Osteoblast (primary cell): ENCODE measurements around the gene PLOD1. TPM values are rescaled to one million over a fixed set of nuclear protein-coding genes. Genes with fewer than 3 reads are reported as not detected.
"Not testable (repeated sequence)": the region's sequence is repeated elsewhere in the genome, so short reads cannot be mapped to it uniquely, and the experiment has no call there.

Experiments
- DNase-seq: peaks from one replicate; pipeline ENCODE4 v3.0.0; 2011; ENCODE audit warnings: low spot score, mixed read lengths; ENCODE audit not compliant: insufficient read length; ENCODE audit errors: missing footprints
- H2AFZ ChIP-seq: 2 replicates; pipeline ENCODE4 v1.6.0; 2011; ENCODE audit warnings: mild to moderate bottlenecking, low read length
- H3K27ac ChIP-seq: 2 replicates; pipeline ENCODE4 v1.5.1; 2011; ENCODE audit warnings: mild to moderate bottlenecking, low read depth, low read length, moderate library complexity
- H3K27me3 ChIP-seq: 2 replicates; pipeline ENCODE4 v1.6.0; 2012; ENCODE audit warnings: mild to moderate bottlenecking, control low read depth, inconsistent platforms, low read length, moderate library complexity; ENCODE audit not compliant: insufficient read depth
- H3K36me3 ChIP-seq: 2 replicates; pipeline ENCODE4 v1.5.1; 2011; ENCODE audit warnings: mild to moderate bottlenecking, low read length, control low read depth, moderate library complexity; ENCODE audit not compliant: insufficient read depth
- H3K4me1 ChIP-seq: 2 replicates; pipeline ENCODE4 v1.5.1; 2011; ENCODE audit warnings: mild to moderate bottlenecking, low read length, control low read depth, moderate library complexity; ENCODE audit not compliant: insufficient read depth
- H3K4me2 ChIP-seq: 2 replicates; pipeline ENCODE4 v1.6.0; 2011; ENCODE audit warnings: mild to moderate bottlenecking, low read length; ENCODE audit not compliant: insufficient read depth
- H3K4me3 ChIP-seq: fragments of 200-600 bp; sonication (generic); 3 replicates; pipeline ENCODE4 v1.5.1; 2012; ENCODE audit warnings: mild to moderate bottlenecking, low read length, inconsistent platforms; ENCODE audit not compliant: insufficient read depth
- H3K79me2 ChIP-seq: 2 replicates; pipeline ENCODE4 v1.6.0; 2012; ENCODE audit warnings: mild to moderate bottlenecking, low read length, control low read depth, inconsistent platforms; ENCODE audit not compliant: insufficient read depth
- H3K9me3 ChIP-seq: 2 replicates; pipeline ENCODE4 v1.5.1; 2011; ENCODE audit warnings: low read depth, low read length, control low read depth
- H4K20me1 ChIP-seq: 2 replicates; pipeline ENCODE4 v1.6.0; 2012; ENCODE audit warnings: mild to moderate bottlenecking, low read length, control low read depth; ENCODE audit not compliant: insufficient read depth
- CTCF ChIP-seq: IDR thresholded peaks from 2 replicates; pipeline ENCODE4 v1.5.1; 2011; ENCODE audit warnings: mild to moderate bottlenecking, low read depth, low read length, moderate library complexity; ENCODE audit errors: extremely low read depth
- total RNA-seq: library from RNA; depleted of rRNA; stranded (reverse); fragments of >200 nt; gene quantifications from 2 replicates; pipeline ENCODE4 v1.2.3, GENCODE V29; 2012

The PLOD1 gene
- total RNA-seq, 1 donor = 281 TPM

GRCh38 chr1:11898086-11898785 lies 36.3 kb upstream of the PLOD1 start:
- no peak for TF ChIP-seq CTCF
- Histone ChIP-seq H3K79me2 (no peaks in the 10 kb centered on the region), H3K27me3 (peaks cover 32% of the 10 kb centered on the region), H3K4me1 (no peaks in the 10 kb centered on the region), H3K36me3 (no peaks in the 10 kb centered on the region), H2AFZ (no peak overlapping the region), H3K9me3 (no peaks in the 10 kb centered on the region), H4K20me1 (peaks cover 8% of the 10 kb centered on the region), H3K4me2 (no peak overlapping the region), H3K4me3 (no peak overlapping the region), H3K27ac (no peak overlapping the region)
- peak; percentile 29 for DNase-seq

- Histone ChIP-seq H3K79me2 (no peaks in the 10 kb centered on the region), H3K4me3 (no peak overlapping the region), H3K36me3 (no peaks in the 10 kb centered on the region), H3K27me3 (peaks cover 32% of the 10 kb centered on the region), H3K4me1 (no peaks in the 10 kb centered on the region), H2AFZ (no peak overlapping the region), H4K20me1 (peaks cover 8% of the 10 kb centered on the region), H3K4me2 (no peak overlapping the region), H3K27ac (no peak overlapping the region), H3K9me3 (no peaks in the 10 kb centered on the region)
- TF ChIP-seq CTCF = no peak
- DNase-seq = peak; percentile 75
Measured at GRCh38 chr1:11898831-11899467, 35.6 kb upstream of the PLOD1 start.

DNA sequence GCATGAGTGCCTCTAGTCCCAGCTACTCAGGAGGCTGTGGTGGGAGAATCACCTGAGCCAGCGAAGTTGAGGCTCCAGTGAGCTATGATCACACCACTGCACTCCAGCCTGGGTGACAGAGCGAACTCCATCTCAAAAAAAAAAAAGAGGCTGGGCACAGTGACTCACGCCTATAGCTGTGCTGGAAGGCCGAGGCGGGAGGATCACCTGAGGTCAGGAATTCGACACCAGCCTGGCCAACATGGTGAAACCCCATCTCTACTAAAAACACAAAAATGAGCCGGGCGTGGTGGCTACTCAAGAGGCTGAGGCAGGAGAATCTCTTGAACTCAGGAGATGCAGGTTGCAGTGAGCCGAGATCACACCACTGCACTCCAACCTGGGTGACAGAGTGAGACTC lies 33.1 kb upstream of the PLOD1 start:
- not testable (repeated sequence) for H3K4me3 ChIP-seq, H3K27ac ChIP-seq, H3K4me1 ChIP-seq, H3K9me3 ChIP-seq, H4K20me1 ChIP-seq, H2AFZ ChIP-seq, H3K79me2 ChIP-seq, DNase-seq, H3K4me2 ChIP-seq, H3K36me3 ChIP-seq
- H3K27me3 ChIP-seq = peaks cover 32% of the 10 kb centered on the region

- peaks cover 20% of the 10 kb centered on the region for H3K27me3 ChIP-seq
- no peak overlapping the region for H3K4me3 ChIP-seq
- no peaks in the 10 kb centered on the region for H3K36me3 ChIP-seq
- peaks cover 4% of the 10 kb centered on the region for H4K20me1 ChIP-seq
- H3K4me2 ChIP-seq = no peak overlapping the region
- no peak for TF ChIP-seq CTCF
- no peak overlapping the region for H3K27ac ChIP-seq
- no peaks in the 10 kb centered on the region for H3K79me2 ChIP-seq
- no peaks in the 10 kb centered on the region for H3K9me3 ChIP-seq
- no peaks in the 10 kb centered on the region for H3K4me1 ChIP-seq
- DNase-seq = no peak
- no peak overlapping the region for H2AFZ ChIP-seq
Measured at GRCh38 chr1:11903210-11903609, 31.3 kb upstream of the PLOD1 start.

DNA sequence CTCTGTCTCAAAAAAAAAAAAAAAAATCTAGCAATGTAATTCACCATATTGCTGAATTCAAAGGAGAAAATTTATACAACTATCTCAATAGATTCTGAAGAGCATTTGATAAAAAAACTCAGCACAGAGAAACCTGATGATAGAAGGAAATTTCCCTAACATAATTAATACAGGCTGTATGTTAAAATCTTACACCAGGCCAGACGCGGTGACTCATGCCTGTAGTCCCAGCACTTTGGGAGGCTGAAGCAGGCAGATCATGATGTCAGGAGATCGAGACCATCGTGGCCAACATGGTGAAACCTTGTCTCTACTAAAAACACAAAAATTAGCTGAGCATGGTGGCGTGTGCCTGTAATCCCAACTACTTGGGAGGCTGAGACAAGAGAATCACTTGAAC lies 30.4 kb upstream of the PLOD1 start:
- H2AFZ ChIP-seq, H3K4me1 ChIP-seq, H3K27ac ChIP-seq, H4K20me1 ChIP-seq, H3K4me3 ChIP-seq, DNase-seq, H3K4me2 ChIP-seq, H3K9me3 ChIP-seq, H3K79me2 ChIP-seq, H3K36me3 ChIP-seq: not testable (repeated sequence)
- H3K27me3 ChIP-seq = peaks cover 12% of the 10 kb centered on the region
